HEK293 (cell line): ENCODE measurements around the gene CMTM1.

Experiments
- CTCF ChIA-PET: fragments of 350-600 bp; formaldehyde crosslinking; extraction: SDS; loops from one replicate; lab custom pipeline; 2021; ENCODE audit warnings: antibody characterized with exemption; lab: Yijun Ruan, JAX
- POLR2A ChIA-PET: fragments of 300-600 bp; formaldehyde crosslinking; extraction: SDS; loops from one replicate; lab custom pipeline; 2020; ENCODE audit warnings: antibody characterized with exemption, inconsistent platforms; lab: Yijun Ruan, JAX
- H3K27ac ChIP-seq: fragments of 200-500 bp; sonication (Bioruptor generic); 2 replicates; pipeline ENCODE4 v1.5.1; 2014; ENCODE audit warnings: low read depth, low read length, control low read depth, inconsistent platforms; ENCODE audit errors: extremely low read depth
- H3K36me3 ChIP-seq, 2 experiments: fragments of 200-500 bp in 1 of 2; sonication (Bioruptor generic) in 1 of 2; 1 replicate in 1 of 2; 2 replicates in 1 of 2; pipeline ENCODE4 v1.5.1; 2014 to 2017; ENCODE audit warnings: inconsistent platforms in 2 of 2, low read length in 2 of 2; ENCODE audit not compliant: control insufficient read depth in 2 of 2, insufficient read depth in 1 of 2
- H3K4me1 ChIP-seq: fragments of 200-500 bp; sonication (Bioruptor generic); 2 replicates; pipeline ENCODE4 v1.5.1; 2014; ENCODE audit warnings: mild to moderate bottlenecking, low read length, inconsistent platforms; ENCODE audit not compliant: control insufficient read depth, insufficient read depth
- H3K4me3 ChIP-seq: 2 replicates; pipeline ENCODE4 v1.5.1; 2011; ENCODE audit warnings: low read depth, mild to moderate bottlenecking, control low read depth, low read length, moderate library complexity
- H3K9me3 ChIP-seq: fragments of 200-500 bp; sonication (Bioruptor generic); 2 replicates; pipeline ENCODE4 v1.5.1; 2014; ENCODE audit warnings: low read depth, low read length, inconsistent platforms; ENCODE audit not compliant: control insufficient read depth, insufficient read depth
- BCL11B ChIP-seq: fragments of 450-650 bp; formaldehyde crosslinking; IDR thresholded peaks from 2 replicates; pipeline ENCODE4 v1.5.1; 2016; ENCODE audit warnings: low read depth, missing biosample characterization, missing genetic modification characterization
- HOXA7 ChIP-seq: sonication (generic); formaldehyde crosslinking; IDR thresholded peaks from 2 replicates; pipeline ENCODE4 v1.8.1; 2022; ENCODE audit warnings: missing genetic modification reagents, borderline replicate concordance
- SP7 ChIP-seq: fragments of 450-650 bp; formaldehyde crosslinking; IDR thresholded peaks from 2 replicates; pipeline ENCODE4 v1.5.1; 2016; ENCODE audit warnings: missing biosample characterization, missing genetic modification characterization
- TRIM28 ChIP-seq: IDR thresholded peaks from 2 replicates; pipeline ENCODE4 v1.6.1; 2011; ENCODE audit warnings: low read length, control low read depth, borderline replicate concordance
- ZBTB7A ChIP-seq: fragments of 450-650 bp; formaldehyde crosslinking; IDR thresholded peaks from 2 replicates; pipeline ENCODE4 v1.5.1; 2016; ENCODE audit warnings: low read depth, missing biosample characterization, missing genetic modification characterization
- ZNF133 ChIP-seq: fragments of 450-650 bp; formaldehyde crosslinking; IDR thresholded peaks from 2 replicates; pipeline ENCODE4 v1.5.1; 2016; ENCODE audit warnings: missing biosample characterization, missing genetic modification characterization
- ZNF138 ChIP-seq: fragments of 450-650 bp; formaldehyde crosslinking; IDR thresholded peaks from 2 replicates; pipeline ENCODE4 v1.5.1; 2016; ENCODE audit warnings: missing biosample characterization, missing genetic modification characterization, borderline replicate concordance
- ZNF155 ChIP-seq: fragments of 450-650 bp; formaldehyde crosslinking; IDR thresholded peaks from 2 replicates; pipeline ENCODE4 v1.5.1; 2016; ENCODE audit warnings: missing biosample characterization, missing genetic modification characterization
- ZNF157 ChIP-seq: fragments of 450-650 bp; formaldehyde crosslinking; IDR thresholded peaks from 2 replicates; pipeline ENCODE4 v1.5.1; 2016; ENCODE audit warnings: missing biosample characterization, missing genetic modification characterization
- ZNF175 ChIP-seq: fragments of 450-650 bp; formaldehyde crosslinking; IDR thresholded peaks from 2 replicates; pipeline ENCODE4 v1.5.1; 2016; ENCODE audit warnings: missing biosample characterization, missing genetic modification characterization
- ZNF202 ChIP-seq: fragments of 450-650 bp; formaldehyde crosslinking; IDR thresholded peaks from 2 replicates; pipeline ENCODE4 v1.5.1; 2016; ENCODE audit warnings: missing biosample characterization, missing genetic modification characterization, borderline replicate concordance
- ZNF248 ChIP-seq: fragments of 450-650 bp; formaldehyde crosslinking; IDR thresholded peaks from 2 replicates; pipeline ENCODE4 v1.5.1; 2017; ENCODE audit warnings: missing biosample characterization, missing genetic modification characterization
- ZNF404 ChIP-seq: fragments of 450-650 bp; formaldehyde crosslinking; IDR thresholded peaks from 2 replicates; pipeline ENCODE4 v1.5.1; 2017; ENCODE audit warnings: missing biosample characterization, missing genetic modification characterization
- ZNF433 ChIP-seq: fragments of 450-650 bp; formaldehyde crosslinking; IDR thresholded peaks from 2 replicates; pipeline ENCODE4 v1.5.1; 2016; ENCODE audit warnings: missing biosample characterization, missing genetic modification characterization, low read depth
- ZNF529 ChIP-seq: fragments of 450-650 bp; formaldehyde crosslinking; IDR thresholded peaks from 2 replicates; pipeline ENCODE4 v1.5.1; 2017; ENCODE audit warnings: missing genetic modification characterization, missing biosample characterization; ENCODE audit not compliant: insufficient replicate concordance
- ZNF571 ChIP-seq: fragments of 450-650 bp; formaldehyde crosslinking; IDR thresholded peaks from 2 replicates; pipeline ENCODE4 v1.5.0; 2017; ENCODE audit warnings: missing biosample characterization, missing genetic modification characterization
- ZNF626 ChIP-seq: fragments of 450-650 bp; sonication (Bioruptor Pico); formaldehyde crosslinking; IDR thresholded peaks from 2 replicates; pipeline ENCODE4 v1.5.1; 2018; ENCODE audit warnings: missing biosample characterization, missing genetic modification characterization, inconsistent platforms
- ZNF701 ChIP-seq: fragments of 450-650 bp; formaldehyde crosslinking; IDR thresholded peaks from 2 replicates; pipeline ENCODE4 v1.5.1; 2016; ENCODE audit warnings: missing biosample characterization, missing genetic modification characterization
- ZSCAN30 ChIP-seq: fragments of 450-650 bp; IDR thresholded peaks from 2 replicates; pipeline ENCODE4 v1.5.1; 2018; ENCODE audit warnings: missing biosample characterization, mild to moderate bottlenecking, missing genetic modification characterization, moderate library complexity
- TF ChIP-seq, protein P1 (sequence below): fragments of 450-650 bp; formaldehyde crosslinking; conservative IDR thresholded peaks from 2 replicates; pipeline ENCODE4 v1.5.1; 2016; ENCODE audit warnings: low read depth, missing biosample characterization, missing genetic modification characterization
- TF ChIP-seq, protein P2 (sequence below): fragments of 450-650 bp; IDR thresholded peaks from 2 replicates; pipeline ENCODE4 v1.5.1; 2018; ENCODE audit warnings: missing biosample characterization, mild to moderate bottlenecking, missing genetic modification characterization
- TF ChIP-seq, protein P3 (sequence below): fragments of 450-650 bp; formaldehyde crosslinking; IDR thresholded peaks from 2 replicates; pipeline ENCODE4 v1.5.1; 2016; ENCODE audit warnings: missing biosample characterization, missing genetic modification characterization
- TF ChIP-seq, protein P4 (sequence below): fragments of 450-650 bp; formaldehyde crosslinking; conservative IDR thresholded peaks from 2 replicates; pipeline ENCODE4 v1.5.1; 2016; ENCODE audit warnings: low read depth, missing biosample characterization, missing genetic modification characterization
- TF ChIP-seq, protein P5 (sequence below): fragments of 450-650 bp; formaldehyde crosslinking; IDR thresholded peaks from 2 replicates; pipeline ENCODE4 v1.5.0; 2017; ENCODE audit warnings: missing biosample characterization, missing genetic modification characterization, borderline replicate concordance

CMTM1 gene

DNA sequence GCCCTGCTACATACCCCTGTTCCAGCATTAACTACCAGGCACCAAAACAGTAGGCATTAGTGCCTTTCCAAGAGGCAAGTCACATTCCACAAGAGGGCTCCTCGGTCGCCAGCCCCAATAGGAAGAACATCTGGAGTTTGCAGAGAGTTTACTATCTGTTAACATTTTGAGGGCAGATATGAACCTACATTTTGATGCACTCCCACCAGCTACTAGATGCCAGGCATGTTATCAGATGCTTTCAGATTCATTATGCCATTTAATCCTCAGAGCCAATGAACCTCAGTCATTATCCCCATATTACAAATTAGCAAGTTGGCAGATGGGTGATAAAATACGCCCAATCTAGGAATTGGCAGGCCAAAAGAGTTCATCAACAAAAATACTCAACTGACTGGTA, 8.8 kb downstream of the CMTM1 start (continued):
- TF ChIP-seq, protein P1, sequence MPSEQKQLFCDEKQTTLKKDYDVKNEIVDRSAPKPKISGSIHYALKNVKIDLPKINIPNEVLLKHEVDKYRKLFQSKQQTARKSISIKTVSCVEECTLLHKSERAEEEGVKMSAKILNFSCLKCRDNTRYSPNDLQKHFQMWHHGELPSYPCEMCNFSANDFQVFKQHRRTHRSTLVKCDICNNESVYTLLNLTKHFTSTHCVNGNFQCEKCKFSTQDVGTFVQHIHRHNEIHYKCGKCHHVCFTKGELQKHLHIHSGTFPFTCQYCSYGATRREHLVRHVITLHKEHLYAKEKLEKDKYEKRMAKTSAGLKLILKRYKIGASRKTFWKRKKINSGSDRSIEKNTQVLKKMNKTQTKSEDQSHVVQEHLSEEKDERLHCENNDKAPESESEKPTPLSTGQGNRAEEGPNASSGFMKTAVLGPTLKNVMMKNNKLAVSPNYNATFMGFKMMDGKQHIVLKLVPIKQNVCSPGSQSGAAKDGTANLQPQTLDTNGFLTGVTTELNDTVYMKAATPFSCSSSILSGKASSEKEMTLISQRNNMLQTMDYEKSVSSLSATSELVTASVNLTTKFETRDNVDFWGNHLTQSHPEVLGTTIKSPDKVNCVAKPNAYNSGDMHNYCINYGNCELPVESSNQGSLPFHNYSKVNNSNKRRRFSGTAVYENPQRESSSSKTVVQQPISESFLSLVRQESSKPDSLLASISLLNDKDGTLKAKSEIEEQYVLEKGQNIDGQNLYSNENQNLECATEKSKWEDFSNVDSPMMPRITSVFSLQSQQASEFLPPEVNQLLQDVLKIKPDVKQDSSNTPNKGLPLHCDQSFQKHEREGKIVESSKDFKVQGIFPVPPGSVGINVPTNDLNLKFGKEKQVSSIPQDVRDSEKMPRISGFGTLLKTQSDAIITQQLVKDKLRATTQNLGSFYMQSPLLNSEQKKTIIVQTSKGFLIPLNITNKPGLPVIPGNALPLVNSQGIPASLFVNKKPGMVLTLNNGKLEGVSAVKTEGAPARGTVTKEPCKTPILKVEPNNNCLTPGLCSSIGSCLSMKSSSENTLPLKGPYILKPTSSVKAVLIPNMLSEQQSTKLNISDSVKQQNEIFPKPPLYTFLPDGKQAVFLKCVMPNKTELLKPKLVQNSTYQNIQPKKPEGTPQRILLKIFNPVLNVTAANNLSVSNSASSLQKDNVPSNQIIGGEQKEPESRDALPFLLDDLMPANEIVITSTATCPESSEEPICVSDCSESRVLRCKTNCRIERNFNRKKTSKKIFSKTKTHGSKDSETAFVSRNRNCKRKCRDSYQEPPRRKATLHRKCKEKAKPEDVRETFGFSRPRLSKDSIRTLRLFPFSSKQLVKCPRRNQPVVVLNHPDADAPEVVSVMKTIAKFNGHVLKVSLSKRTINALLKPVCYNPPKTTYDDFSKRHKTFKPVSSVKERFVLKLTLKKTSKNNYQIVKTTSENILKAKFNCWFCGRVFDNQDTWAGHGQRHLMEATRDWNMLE (tag by site-specific recombination), result no peak
- no peak for TF ChIP-seq ZNF248 (tag by site-specific recombination)
- TF ChIP-seq SP7 (tag by site-specific recombination), result no peak
- no peak for TF ChIP-seq ZNF701 (tag by site-specific recombination)
- TF ChIP-seq TRIM28, result no peak
- TF ChIP-seq ZNF155 (tag by site-specific recombination), result no peak
- no peak for TF ChIP-seq ZSCAN30 (tag by site-specific recombination)

DNA sequence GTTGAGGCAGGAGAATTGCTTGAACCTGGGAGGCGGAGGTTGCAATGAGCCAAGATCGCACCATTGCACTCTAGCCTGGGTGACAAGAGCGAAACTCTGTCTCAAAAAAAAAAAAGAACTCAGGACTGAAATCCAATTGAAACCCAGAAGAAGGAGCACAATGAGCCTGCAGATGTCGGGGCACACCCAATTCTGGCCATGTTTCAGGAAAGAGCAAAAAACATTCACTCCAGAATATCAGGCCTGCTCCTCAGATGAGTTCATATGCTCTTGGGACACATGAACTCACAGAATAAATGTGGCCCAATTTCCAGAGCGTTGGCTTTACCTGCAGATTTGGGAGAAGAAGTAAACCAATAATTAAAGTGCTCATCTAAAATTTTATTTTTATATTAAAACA, 10.1 kb downstream of the CMTM1 start:
- H3K27ac ChIP-seq, result no peak overlapping the region
- ChIA-PET CTCF (interaction anchor here (0.6 to 1.2 kb wide), 2 partner anchors 175 to 1146 kb away, joined by 3 read pairs; partner anchors contain the start of gene DYNC1LI2), POLR2A (no interaction called here)
- no peaks in the 10 kb centered on the region for H3K36me3 ChIP-seq
- no peaks in the 10 kb centered on the region for H3K9me3 ChIP-seq
- peaks cover 12% of the 10 kb centered on the region for H3K4me1 ChIP-seq
- H3K4me3 ChIP-seq, result no peak overlapping the region
- no peak for TF ChIP-seq HOXA7 (CRISPR knock-in tag)
- no peak for TF ChIP-seq ZNF175 (tag by site-specific recombination)
- no peak for TF ChIP-seq ZNF626 (tag by site-specific recombination)
- TF ChIP-seq ZNF138 (tag by site-specific recombination), result no peak
- TF ChIP-seq, protein P2, sequence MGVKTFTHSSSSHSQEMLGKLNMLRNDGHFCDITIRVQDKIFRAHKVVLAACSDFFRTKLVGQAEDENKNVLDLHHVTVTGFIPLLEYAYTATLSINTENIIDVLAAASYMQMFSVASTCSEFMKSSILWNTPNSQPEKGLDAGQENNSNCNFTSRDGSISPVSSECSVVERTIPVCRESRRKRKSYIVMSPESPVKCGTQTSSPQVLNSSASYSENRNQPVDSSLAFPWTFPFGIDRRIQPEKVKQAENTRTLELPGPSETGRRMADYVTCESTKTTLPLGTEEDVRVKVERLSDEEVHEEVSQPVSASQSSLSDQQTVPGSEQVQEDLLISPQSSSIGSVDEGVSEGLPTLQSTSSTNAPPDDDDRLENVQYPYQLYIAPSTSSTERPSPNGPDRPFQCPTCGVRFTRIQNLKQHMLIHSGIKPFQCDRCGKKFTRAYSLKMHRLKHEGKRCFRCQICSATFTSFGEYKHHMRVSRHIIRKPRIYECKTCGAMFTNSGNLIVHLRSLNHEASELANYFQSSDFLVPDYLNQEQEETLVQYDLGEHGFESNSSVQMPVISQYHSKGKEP, result no peak
- TF ChIP-seq, protein P3, sequence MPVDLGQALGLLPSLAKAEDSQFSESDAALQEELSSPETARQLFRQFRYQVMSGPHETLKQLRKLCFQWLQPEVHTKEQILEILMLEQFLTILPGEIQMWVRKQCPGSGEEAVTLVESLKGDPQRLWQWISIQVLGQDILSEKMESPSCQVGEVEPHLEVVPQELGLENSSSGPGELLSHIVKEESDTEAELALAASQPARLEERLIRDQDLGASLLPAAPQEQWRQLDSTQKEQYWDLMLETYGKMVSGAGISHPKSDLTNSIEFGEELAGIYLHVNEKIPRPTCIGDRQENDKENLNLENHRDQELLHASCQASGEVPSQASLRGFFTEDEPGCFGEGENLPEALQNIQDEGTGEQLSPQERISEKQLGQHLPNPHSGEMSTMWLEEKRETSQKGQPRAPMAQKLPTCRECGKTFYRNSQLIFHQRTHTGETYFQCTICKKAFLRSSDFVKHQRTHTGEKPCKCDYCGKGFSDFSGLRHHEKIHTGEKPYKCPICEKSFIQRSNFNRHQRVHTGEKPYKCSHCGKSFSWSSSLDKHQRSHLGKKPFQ, result no peak
- TF ChIP-seq ZNF202, result no peak
- TF ChIP-seq ZNF571 (tag by site-specific recombination), result no peak
- no peak for TF ChIP-seq BCL11B (tag by site-specific recombination)
- TF ChIP-seq ZNF529 (tag by site-specific recombination), result no peak
- TF ChIP-seq, protein P4, sequence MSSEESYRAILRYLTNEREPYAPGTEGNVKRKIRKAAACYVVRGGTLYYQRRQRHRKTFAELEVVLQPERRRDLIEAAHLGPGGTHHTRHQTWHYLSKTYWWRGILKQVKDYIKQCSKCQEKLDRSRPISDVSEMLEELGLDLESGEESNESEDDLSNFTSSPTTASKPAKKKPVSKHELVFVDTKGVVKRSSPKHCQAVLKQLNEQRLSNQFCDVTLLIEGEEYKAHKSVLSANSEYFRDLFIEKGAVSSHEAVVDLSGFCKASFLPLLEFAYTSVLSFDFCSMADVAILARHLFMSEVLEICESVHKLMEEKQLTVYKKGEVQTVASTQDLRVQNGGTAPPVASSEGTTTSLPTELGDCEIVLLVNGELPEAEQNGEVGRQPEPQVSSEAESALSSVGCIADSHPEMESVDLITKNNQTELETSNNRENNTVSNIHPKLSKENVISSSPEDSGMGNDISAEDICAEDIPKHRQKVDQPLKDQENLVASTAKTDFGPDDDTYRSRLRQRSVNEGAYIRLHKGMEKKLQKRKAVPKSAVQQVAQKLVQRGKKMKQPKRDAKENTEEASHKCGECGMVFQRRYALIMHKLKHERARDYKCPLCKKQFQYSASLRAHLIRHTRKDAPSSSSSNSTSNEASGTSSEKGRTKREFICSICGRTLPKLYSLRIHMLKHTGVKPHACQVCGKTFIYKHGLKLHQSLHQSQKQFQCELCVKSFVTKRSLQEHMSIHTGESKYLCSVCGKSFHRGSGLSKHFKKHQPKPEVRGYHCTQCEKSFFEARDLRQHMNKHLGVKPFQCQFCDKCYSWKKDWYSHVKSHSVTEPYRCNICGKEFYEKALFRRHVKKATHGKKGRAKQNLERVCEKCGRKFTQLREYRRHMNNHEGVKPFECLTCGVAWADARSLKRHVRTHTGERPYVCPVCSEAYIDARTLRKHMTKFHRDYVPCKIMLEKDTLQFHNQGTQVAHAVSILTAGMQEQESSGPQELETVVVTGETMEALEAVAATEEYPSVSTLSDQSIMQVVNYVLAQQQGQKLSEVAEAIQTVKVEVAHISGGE (tag by site-specific recombination), result no peak
- no peak for TF ChIP-seq ZBTB7A (tag by site-specific recombination)
- no peak for TF ChIP-seq ZNF157 (tag by site-specific recombination)
- no peak for TF ChIP-seq ZNF404 (tag by site-specific recombination)
- no peak for TF ChIP-seq ZNF433 (tag by site-specific recombination)
- no peak for TF ChIP-seq ZNF133
- TF ChIP-seq, protein P5, sequence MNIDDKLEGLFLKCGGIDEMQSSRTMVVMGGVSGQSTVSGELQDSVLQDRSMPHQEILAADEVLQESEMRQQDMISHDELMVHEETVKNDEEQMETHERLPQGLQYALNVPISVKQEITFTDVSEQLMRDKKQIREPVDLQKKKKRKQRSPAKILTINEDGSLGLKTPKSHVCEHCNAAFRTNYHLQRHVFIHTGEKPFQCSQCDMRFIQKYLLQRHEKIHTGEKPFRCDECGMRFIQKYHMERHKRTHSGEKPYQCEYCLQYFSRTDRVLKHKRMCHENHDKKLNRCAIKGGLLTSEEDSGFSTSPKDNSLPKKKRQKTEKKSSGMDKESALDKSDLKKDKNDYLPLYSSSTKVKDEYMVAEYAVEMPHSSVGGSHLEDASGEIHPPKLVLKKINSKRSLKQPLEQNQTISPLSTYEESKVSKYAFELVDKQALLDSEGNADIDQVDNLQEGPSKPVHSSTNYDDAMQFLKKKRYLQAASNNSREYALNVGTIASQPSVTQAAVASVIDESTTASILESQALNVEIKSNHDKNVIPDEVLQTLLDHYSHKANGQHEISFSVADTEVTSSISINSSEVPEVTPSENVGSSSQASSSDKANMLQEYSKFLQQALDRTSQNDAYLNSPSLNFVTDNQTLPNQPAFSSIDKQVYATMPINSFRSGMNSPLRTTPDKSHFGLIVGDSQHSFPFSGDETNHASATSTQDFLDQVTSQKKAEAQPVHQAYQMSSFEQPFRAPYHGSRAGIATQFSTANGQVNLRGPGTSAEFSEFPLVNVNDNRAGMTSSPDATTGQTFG (tag by site-specific recombination), result no peak
